NAMALWA (cell line): ENCODE measurements around the gene UNG.

Experiments used
- DNase-seq: peaks from one replicate; pipeline ENCODE4 v3.0.0-alpha.2; 2015; ENCODE audit warnings: low spot score

Gene UNG

GRCh38 chr12:109089683-109090082 is 7.7 kb upstream of the UNG start:
- no peak for DNase-seq

DNA sequence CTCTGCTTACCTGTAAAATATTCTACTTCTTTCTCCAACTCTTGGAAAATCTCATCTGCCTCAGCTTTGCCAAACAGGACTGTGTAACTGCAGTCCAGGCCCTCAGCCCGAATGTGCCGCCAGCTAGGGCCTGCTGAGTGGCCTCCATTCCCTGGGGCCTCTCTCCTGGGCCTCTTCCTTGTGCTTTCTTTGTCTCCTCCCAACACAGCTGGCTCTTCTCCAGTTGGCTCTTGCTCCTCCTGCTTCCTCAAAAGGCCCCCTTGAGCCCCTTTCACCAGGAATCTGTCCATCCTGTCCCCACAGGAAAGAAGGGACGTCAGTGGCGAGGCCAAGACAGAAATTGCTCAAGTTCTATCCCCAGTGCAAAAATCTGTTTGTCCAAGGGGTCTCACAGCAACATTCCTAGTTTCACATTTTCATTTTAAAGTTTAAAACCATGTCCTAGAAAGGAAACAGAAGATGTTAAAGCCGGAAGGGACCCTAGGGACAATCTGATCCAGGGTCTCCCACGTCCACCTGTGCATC is 4.8 kb upstream of the UNG start:
- DNase-seq = no peak

- DNase-seq = peak; percentile 96
Observed at GRCh38 chr12:109093022-109093918, 4.1 kb upstream of the UNG start, which contains the start of gene ALKBH2. Gene ALKBH2, minus strand, starts transcription at chr12:109093472. Its CDS starts 686 bp downstream, at chr12:109092786.

- DNase-seq = no peak
Observed at GRCh38 chr12:109097140-109097434, 310 bp upstream of the UNG start.

- no peak for DNase-seq
Observed at GRCh38 chr12:109098183-109098604, 797 bp downstream of the UNG start.

DNA sequence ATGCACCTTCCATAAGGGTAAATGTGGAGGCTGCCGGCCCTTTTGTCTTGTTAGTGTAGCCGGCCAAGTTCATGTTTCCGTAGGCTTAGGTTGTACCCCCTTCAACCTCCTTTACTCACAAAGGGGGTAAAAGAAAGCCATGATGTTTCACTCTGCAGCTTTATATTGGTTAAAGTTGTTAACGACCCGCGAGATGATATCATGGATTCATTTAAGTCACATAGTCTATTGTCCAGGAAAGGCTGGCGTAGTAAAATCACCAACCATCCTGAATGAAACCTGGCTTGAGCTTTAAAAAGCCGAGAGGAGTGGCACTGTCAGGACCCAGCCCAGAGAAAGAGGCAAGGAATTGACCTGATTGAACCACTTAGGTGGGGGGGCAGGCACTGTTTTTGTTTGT is 1.3 kb downstream of the UNG start:
- no peak for DNase-seq

GRCh38 chr12:109099431-109100020 is 2.1 kb downstream of the UNG start:
- DNase-seq = no peak

- no peak for DNase-seq
Observed at GRCh38 chr12:109100741-109101140, 3.3 kb downstream of the UNG start.

DNA sequence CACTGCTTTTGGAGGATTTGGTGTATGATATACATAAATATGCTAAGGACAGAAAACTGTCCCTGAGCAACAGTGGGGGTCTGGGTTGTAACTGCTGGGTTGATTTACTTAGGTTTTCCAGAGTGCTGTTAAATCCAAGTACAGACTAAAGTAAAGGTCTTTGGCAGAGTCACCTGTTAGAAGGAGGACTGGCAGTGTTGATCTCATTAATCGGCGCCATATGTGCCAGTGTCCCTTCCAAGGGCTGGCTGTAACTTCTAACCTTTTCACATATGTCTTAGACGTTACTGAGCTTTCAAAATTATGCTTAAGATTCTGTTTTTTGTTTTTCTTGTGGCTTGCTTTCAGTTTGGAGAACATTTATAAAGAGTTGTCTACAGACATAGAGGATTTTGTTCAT is 5.1 kb downstream of the UNG start:
- DNase-seq = no peak

DNA sequence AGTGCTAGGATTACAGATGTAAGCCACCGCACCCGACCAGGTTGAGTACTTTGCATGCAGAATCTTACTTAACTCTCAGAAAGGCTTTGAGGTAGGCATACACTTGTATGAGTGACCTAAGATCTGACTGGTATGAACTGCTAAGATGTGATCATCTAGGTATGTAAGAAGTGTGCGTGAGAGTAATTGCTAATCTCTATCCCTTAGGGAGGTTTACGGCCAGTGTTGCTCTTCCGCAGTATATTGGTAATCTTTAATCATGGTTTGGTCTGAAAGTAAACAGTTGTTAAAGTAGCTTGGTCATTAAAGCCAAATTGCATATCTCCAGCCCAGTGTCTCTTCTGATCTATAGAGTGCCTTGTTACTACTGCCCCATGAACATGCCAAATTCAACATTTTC is 7.8 kb downstream of the UNG start:
- DNase-seq = no peak

DNA sequence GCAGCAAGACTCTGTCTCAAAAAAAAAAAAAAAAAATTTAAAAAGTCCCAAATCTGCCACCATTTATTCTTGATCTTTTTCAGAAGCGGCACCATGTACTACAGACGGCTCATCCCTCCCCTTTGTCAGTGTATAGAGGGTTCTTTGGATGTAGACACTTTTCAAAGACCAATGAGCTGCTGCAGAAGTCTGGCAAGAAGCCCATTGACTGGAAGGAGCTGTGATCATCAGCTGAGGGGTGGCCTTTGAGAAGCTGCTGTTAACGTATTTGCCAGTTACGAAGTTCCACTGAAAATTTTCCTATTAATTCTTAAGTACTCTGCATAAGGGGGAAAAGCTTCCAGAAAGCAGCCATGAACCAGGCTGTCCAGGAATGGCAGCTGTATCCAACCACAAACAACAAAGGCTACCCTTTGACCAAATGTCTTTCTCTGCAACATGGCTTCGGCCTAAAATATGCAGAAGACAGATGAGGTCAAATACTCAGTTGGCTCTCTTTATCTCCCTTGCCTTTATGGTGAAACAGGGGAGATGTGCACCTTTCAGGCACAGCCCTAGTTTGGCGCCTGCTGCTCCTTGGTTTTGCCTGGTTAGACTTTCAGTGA is 12.5 kb downstream of the UNG start:
- DNase-seq = no peak

DNA sequence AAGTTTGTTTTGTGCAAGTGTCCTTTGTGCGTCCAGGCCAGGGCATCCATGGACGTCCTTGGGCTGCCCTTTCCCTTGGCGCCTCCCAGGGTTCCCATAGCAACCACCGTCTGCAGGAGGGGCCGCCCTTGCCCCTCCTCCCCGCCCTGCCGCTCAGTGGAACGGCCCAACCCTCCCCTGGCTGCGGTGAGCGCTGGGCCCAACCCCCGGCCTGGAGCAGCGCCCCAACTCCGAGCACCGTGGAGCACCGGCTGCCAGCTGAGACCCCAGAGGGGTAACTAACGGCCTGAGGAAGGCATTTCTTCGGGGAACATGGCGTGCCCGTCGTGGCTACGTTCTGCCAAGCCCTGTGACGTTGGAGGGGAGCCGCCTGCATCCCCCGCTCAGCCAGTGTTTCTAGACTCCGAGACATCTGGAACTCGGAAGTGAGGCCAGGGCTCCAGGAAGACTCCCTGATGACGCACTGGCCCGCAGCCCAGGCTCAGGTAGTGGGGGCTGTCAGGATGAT is 13.6 kb downstream of the UNG start:
- DNase-seq = no peak

DNA sequence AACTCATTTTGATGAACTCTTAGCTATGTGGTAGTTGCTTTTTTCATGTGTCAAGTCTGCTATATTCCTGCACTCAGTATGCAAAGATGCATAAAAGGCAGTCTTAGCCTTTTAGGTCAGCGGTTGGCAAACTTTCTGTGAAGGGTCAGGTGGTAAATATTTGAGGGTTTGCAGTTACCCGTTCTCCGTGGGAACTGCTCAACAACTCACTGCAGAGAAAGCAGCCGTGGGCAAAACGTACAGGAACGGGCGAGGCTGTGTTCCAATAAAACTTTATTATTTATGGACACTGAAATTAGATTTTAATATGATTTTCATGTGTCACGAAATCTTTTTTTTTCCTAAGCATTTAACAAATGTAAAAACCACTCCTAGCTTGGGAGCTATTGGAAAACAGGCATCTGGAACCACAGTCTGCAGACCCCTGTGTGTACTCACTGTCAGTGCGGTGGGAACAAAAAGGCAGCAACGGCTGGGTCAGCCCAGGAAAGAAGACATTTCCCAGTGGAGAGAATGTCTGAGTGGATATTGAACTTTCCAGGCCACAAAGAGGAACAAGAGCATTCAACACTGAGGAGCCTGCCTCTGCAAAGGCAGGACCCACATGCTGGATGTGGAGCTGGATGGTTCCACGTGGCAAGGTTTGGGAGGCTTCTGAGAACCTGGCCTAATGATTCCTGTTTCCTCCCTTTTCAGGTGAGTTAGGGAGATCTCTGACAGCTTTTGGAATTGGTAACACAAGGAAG is 15.5 kb downstream of the UNG start:
- DNase-seq = no peak

GRCh38 chr12:109113661-109114321 is 16.4 kb downstream of the UNG start:
- DNase-seq = no peak

DNA sequence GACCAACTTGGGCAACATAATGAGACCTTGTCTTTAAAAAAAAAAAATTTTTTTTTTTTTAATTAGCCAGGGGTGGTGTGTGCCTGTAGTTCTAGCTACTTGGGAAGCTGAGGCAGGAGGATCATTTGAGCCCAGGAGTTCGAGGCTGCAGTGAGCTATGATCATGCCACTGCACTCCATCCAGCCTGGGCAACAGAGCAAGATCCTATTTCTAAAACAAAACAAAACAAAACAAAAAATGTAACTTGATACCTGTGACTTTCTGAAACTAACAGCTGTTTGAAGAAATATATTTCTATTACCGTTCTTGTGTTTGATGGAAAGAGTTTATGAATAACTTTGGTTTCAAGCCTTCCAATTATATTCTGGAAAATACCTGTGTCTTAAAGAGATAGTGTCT is 17.2 kb downstream of the UNG start:
- DNase-seq = no peak

DNA sequence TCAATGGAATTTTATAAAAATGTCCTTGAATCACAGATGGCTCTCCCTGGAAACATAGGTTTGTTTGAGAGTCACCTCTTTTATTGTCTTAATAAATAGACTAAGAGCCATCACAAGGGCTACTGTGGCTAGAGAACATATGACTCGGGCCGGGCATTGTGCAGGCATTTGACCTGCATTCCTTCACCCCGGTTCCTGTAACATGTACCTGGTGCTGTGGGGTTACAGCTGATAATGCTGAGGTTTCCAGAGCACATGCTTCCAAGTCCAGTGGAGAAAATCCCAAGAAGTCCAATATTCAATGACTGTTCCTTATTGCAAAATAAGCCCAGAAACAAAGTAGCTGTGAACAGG is 18.0 kb downstream of the UNG start:
- DNase-seq = no peak

DNA sequence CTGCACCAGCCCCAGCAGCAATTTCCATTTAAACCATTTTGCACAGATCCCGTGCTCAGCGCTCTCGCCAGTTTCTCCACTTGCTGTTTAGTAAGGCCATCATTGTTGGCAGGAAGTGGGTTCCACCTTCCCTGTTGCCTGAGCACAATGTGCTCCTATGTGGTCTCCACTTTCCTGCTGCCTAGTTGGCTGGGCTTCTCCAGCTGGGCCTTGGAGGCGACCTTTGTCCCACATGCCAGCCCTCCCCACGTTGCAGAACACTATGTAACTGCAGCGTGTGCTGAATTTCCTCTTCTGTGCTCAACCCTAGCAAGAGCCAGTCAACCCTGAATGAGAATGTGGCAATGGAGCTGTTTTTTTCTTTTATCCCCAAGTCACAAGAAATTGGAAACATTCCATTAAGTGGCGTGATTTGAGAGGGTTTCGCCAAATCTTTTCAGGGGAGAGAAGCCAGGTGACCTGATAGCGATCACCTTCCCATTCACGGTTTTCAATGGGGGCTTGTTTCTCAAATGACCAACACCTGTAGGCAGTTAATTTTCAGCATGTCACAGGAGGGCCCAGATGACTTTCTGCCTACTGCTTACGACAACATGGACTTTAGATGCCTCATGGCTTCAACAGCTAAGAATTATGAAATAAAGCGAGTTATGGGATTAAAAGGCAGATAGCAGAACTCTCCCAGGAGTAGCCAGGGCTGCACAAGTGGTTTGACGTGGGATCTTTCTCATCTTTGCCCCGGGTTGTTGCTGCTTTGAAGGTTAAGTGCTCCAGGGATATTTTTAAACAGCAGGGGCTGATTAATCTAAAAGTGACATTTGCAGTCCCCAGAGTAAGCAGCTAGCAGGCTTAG is 18.6 kb downstream of the UNG start, which contains the start of gene ACACB:
Gene ACACB, plus strand, starts transcription at position 830 of the 853 bp plus-strand sequence. CDS start 22,819 bp downstream, outside the sequence.
- DNase-seq = no peak

DNA sequence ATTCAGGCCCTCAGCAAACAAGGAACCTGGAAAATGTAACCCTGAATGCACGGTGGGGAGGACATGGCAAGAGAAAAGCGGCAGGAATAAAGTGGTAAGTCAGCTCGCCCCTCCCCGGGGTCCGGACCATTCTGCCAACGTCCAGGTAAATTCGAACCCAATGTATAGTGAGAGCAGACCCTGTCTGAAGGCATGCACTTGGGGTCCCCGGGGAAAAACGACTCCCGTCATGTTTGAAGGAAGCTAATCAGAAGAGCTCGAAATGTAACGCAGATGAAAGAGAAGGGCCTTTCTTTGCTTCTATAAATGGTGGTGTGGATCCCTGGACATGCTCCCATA is 19.2 kb downstream of the UNG start:
- no peak for DNase-seq

DNA sequence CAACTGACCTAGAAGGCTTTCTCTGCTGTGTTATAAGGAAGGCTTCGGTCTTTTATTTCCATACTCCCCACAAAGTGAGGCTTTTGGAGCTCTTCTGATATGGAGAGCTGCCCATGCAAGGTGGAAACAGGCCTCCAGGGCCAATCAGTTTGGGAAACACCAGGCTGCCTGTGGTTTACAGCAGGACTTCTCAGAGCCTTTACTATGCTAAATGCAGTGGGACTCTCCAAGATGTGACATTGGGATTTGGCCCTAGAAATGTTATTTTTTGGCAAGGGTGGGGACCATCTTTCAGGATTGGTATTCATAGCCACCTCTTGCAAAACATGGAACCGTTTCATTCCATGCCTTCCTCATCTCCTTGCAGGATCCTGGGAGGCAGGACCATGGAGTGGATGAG is 22.7 kb downstream of the UNG start:
- no peak for DNase-seq

DNA sequence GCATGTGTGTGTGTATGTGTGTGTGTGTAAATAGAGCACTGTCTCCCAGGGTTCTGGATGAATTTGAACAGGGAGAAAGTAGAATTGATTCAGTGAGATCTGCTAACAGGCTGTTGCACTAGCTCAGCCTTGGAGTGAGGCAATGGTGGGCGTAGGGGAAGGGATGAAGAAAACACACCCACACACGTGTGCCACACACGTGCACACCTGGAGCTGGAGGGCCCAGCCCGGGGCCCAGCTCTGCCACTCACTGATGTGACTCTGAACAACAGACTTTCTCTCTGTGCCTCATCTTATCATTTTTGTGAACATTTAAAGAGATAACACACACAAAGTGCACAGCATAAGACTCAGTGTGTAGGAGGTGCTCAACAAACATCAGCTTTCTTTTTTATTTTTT is 23.2 kb downstream of the UNG start:
- no peak for DNase-seq
